Measurements from ENCODE around the gene STAC3. TPM values are rescaled to one million over a fixed set of nuclear protein-coding genes. Genes with fewer than 3 reads are reported as not detected.

STAC3 gene
- total RNA-seq, 4 donors from 2014 or later: 1.9 to 6.6 (median 2.4) TPM

DNA sequence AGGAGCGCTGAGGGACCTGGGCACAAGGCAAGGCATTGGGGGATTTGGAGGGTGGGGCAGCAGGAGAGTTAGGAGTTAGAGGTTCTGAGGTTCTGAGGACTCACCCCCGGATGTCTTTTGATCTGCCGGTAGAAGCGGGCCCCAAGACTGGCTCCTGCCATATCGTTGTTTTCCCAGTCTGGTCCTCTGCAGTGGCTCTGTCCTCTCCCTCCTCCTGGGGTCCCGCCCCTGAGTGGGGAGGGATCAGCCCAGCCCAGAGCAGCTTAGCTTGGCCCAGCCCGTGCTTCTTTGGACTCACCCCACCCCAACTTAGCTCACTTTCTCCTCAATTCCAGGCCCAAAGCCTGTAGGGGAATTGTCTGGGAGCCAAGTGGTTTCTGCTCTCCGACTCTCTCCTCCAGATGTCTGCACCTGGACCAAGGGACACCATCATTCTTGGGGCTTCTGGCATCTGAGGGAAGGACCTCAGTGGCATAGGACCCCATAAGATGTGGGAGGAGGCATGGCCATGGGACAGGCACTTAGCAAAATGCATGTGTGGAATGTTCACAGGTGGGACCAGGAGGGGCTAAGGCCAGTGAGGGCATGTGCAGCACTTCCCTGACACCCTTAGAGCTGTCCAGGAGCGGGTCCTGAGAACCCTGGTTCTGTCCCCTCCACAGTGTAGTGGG lies 13.9 kb downstream of the STAC3 start:
- peaks cover 5 to 57% (median 33%) of the 10 kb centered on the region in 4 donors for H3K4me1 ChIP-seq
- DNase-seq: peak in 1 of 3 donors; percentile 44
- peak overlapping the region in 1 of 4 donors; percentile 15 for H3K4me3 ChIP-seq
- TF ChIP-seq POLR2A (IDR thresholded peaks at IDR 0.05) (no peak), CTCF (IDR thresholded peaks at IDR 0.05) (no peak)
- no peaks in the 10 kb centered on the region for H3K9me3 ChIP-seq
- peaks cover 0 to 34% of the 10 kb centered on the region in 2 donors for H3K27me3 ChIP-seq
- H3K27ac ChIP-seq: no peak overlapping the region
- peaks cover 0 to 20% (median 0%) of the 10 kb centered on the region in 3 donors for H3K36me3 ChIP-seq

- Histone ChIP-seq H3K36me3 (peaks cover 0 to 27% (median 0%) of the 10 kb centered on the region in 3 donors), H3K4me3 (peak overlapping the region in 1 of 4 donors; percentile 15), H3K4me1 (peaks cover 5 to 50% (median 30%) of the 10 kb centered on the region in 4 donors), H3K27ac (no peak overlapping the region), H3K27me3 (peaks cover 0 to 27% of the 10 kb centered on the region in 2 donors), H3K9me3 (no peaks in the 10 kb centered on the region)
- TF ChIP-seq POLR2A (IDR thresholded peaks at IDR 0.05): no peak
- TF ChIP-seq CTCF (IDR thresholded peaks at IDR 0.05): no peak
- peak in 1 of 3 donors; percentile 47 for DNase-seq
Observed at GRCh38 chr12:57236201-57236924, 14.6 kb downstream of the STAC3 start.

GRCh38 chr12:57235728-57236131 lies 15.3 kb downstream of the STAC3 start:
- peaks cover 3 to 49% (median 27%) of the 10 kb centered on the region in 4 donors for H3K4me1 ChIP-seq
- DNase-seq: peak in 1 of 3 donors; percentile 25
- no peaks in the 10 kb centered on the region for H3K9me3 ChIP-seq
- peaks cover 0 to 21% of the 10 kb centered on the region in 2 donors for H3K27me3 ChIP-seq
- no peak overlapping the region for H3K4me3 ChIP-seq
- TF ChIP-seq CTCF (IDR thresholded peaks at IDR 0.05) (no peak), POLR2A (IDR thresholded peaks at IDR 0.05) (no peak)
- H3K36me3 ChIP-seq: peaks cover 0 to 28% (median 0%) of the 10 kb centered on the region in 3 donors
- H3K27ac ChIP-seq: peak overlapping the region in 1 of 4 donors; percentile 50

DNA sequence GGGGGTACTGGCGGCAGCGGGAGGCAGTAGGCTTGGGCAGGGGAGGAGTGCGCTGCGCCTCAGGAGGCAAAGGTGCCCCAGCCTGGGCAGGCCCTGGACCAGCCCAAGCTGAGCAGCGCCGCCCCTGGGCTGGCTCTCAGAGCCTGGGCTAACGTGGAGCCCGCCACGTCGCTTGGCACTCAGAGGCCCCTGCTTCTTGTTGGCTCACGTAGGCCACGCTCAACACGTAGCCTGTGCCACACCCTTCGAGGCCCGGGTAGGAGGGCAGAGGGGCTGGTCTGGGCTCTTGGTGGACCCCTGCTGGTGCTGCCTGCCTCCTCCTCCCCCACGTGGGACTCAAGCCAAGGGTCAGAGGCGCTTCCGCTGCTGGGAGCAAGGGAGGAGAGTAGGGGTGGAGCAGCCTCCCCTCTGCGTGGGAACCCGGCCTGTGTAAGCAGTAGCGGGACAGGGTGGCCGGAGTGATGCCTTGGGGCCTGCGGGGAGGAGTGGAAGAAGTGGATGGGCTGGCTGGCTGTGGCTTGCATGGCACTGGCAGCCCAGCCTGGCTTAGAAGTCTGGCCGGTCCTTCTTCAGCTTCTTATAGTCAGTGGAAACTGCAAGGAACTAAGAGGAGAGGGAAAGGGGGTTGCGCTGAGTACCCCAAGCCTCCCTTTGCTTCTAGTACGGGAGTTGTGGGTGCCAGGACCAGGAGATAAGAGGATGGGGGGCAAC lies 15.8 kb downstream of the STAC3 start:
- peak overlapping the region in 1 of 4 donors; percentile 50 for H3K27ac ChIP-seq

More for the DNA sequence above, 15.8 kb downstream of the STAC3 start:
- Histone ChIP-seq H3K27me3 (peaks cover 0 to 15% of the 10 kb centered on the region in 2 donors), H3K4me3 (no peak overlapping the region), H3K4me1 (peaks cover 0 to 49% (median 28%) of the 10 kb centered on the region in 4 donors), H3K36me3 (peaks cover 0 to 28% (median 0%) of the 10 kb centered on the region in 3 donors), H3K9me3 (no peaks in the 10 kb centered on the region)
- TF ChIP-seq POLR2A (IDR thresholded peaks at IDR 0.05): no peak
- TF ChIP-seq CTCF (IDR thresholded peaks at IDR 0.05): no peak
- peak in 1 of 3 donors; percentile 45 for DNase-seq
